WTC11 (cell line): ENCODE measurements around the gene COPS3.

Experiments used
- FOXK1 ChIP-seq: sonication (generic); formaldehyde crosslinking; IDR thresholded peaks from 2 replicates; pipeline ENCODE4 v1.8.0; 2022; ENCODE audit warnings: mild to moderate bottlenecking, moderate library complexity, missing genetic modification reagents
- KAT7 ChIP-seq: sonication (generic); formaldehyde crosslinking; IDR thresholded peaks from 2 replicates; pipeline ENCODE4 v1.8.1; 2023; ENCODE audit warnings: missing genetic modification reagents, mild to moderate bottlenecking, borderline replicate concordance
- MYBL2 ChIP-seq: sonication (generic); formaldehyde crosslinking; IDR thresholded peaks from 2 replicates; pipeline ENCODE4 v1.8.1; 2023; ENCODE audit warnings: mild to moderate bottlenecking, moderate library complexity, missing genetic modification reagents
- NFE2L1 ChIP-seq: sonication (generic); formaldehyde crosslinking; IDR thresholded peaks from 2 replicates; pipeline ENCODE4 v1.8.1; 2023; ENCODE audit warnings: missing genetic modification reagents
- TCF7 ChIP-seq: sonication (generic); formaldehyde crosslinking; IDR thresholded peaks from 2 replicates; pipeline ENCODE4 v1.8.0; 2022; ENCODE audit warnings: mild to moderate bottlenecking, low read depth, missing genetic modification reagents, moderate library complexity
- TF ChIP-seq, protein P1 (sequence below): fragments of 200-600 bp; IDR thresholded peaks from 2 replicates; pipeline ENCODE4 v1.8.0; 2022; ENCODE audit warnings: antibody characterized with exemption
- TF ChIP-seq, protein P2 (sequence below): fragments of 250-450 bp; sonication (Bioruptor Pico); IDR thresholded peaks from 2 replicates; pipeline ENCODE4 v1.9.0; 2021; ENCODE audit warnings: moderate library complexity, mild to moderate bottlenecking, inconsistent platforms, borderline replicate concordance

DNA sequence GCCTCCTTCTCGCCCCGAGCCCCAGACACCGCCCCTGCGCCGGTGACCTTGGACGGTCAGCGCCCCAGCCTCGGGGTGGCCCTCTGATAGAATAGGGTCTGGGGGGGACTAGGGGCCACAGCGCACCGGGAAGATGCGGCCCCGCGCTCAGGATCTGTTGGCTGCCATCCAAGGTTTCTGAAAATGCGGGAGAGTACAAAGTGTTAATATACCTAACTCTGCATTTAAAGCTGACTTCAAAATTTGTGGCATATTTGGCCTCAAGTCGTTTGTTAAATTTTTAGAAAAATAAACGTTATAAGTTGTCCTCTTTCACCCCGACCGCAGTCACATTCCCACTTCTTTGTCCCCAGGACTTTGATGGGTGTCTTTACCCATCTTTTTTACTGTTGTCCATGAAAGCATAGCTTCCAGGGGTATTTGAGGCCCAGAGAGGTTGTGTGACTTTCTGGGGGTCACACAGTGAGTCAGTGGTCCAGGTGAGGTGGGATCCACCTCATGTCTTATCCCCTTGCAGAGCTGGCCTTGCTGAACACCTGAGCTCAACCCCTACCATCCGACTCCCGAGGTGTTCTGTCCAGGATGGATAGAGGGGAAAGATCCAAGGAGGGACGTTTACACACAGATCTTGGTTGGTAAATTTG lies 22.9 kb upstream of the COPS3 start:
- TF ChIP-seq, protein P1, sequence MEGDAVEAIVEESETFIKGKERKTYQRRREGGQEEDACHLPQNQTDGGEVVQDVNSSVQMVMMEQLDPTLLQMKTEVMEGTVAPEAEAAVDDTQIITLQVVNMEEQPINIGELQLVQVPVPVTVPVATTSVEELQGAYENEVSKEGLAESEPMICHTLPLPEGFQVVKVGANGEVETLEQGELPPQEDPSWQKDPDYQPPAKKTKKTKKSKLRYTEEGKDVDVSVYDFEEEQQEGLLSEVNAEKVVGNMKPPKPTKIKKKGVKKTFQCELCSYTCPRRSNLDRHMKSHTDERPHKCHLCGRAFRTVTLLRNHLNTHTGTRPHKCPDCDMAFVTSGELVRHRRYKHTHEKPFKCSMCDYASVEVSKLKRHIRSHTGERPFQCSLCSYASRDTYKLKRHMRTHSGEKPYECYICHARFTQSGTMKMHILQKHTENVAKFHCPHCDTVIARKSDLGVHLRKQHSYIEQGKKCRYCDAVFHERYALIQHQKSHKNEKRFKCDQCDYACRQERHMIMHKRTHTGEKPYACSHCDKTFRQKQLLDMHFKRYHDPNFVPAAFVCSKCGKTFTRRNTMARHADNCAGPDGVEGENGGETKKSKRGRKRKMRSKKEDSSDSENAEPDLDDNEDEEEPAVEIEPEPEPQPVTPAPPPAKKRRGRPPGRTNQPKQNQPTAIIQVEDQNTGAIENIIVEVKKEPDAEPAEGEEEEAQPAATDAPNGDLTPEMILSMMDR = no peak
- TF ChIP-seq TCF7 (CRISPR knock-in tag) (no peak), FOXK1 (CRISPR knock-in tag) (no peak), NFE2L1 (no peak), MYBL2 (CRISPR knock-in tag) (no peak), KAT7 (no peak; the same call in 1 of the 2 replicates)
- TF ChIP-seq, protein P2, sequence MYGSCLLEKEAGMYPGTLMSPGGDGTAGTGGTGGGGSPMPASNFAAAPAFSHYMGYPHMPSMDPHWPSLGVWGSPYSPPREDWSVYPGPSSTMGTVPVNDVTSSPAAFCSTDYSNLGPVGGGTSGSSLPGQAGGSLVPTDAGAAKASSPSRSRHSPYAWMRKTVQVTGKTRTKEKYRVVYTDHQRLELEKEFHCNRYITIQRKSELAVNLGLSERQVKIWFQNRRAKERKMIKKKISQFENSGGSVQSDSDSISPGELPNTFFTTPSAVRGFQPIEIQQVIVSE (CRISPR knock-in tag) = no peak
